Right lobe of liver (tissue), 6 donors: ENCODE data around the gene ARPP21. TPM values are rescaled to one million over a fixed set of nuclear protein-coding genes. Genes with fewer than 3 reads are reported as not detected.

ENCODE experiments used
- ATAC-seq, 4 donors: fragments of 200-7000 bp; cut with Tn5 transposase; one replicate each; pipeline ENCODE4 v1.9.1; 2020; ENCODE audit warnings: mild to moderate bottlenecking in 4 of 4, moderate library complexity in 4 of 4
- DNase-seq, 3 donors: peaks; one replicate each; pipeline ENCODE4 v3.0.0-alpha.2; 2020
- H3K27ac ChIP-seq, 3 donors: fragments of 200-600 bp; one replicate each; pipeline ENCODE4 v1.8.0; 2022
- H3K27me3 ChIP-seq, 2 donors: fragments of 200-600 bp; one replicate each; pipeline ENCODE4 v1.8.0; 2022
- H3K36me3 ChIP-seq, 4 donors: fragments of 200-600 bp; sonication (generic) in 1 of 4; one replicate each; pipeline versions ENCODE4 v1.5.1 to v1.8.0; 2017 to 2022; ENCODE audit warnings: control low read depth in 1 of 4
- H3K4me1 ChIP-seq, 4 donors: fragments of 200-600 bp; sonication (generic) in 1 of 4; one replicate each; pipeline versions ENCODE4 v1.5.1 to v1.8.0; 2017 to 2022; ENCODE audit warnings: control low read depth in 1 of 4
- H3K4me3 ChIP-seq, 3 donors: fragments of 200-600 bp; one replicate each; pipeline ENCODE4 v1.8.0; 2022
- H3K9me3 ChIP-seq, 4 donors: fragments of 200-600 bp; sonication (generic) in 1 of 4; one replicate each; pipeline versions ENCODE4 v1.5.1 to v1.8.0; 2017 to 2022; ENCODE audit warnings: control low read depth in 1 of 4
- CTCF ChIP-seq, 4 donors: fragments of 200-600 bp in 3 of 4; fragments of 450-650 bp in 1 of 4; IDR thresholded peaks; one replicate each; pipeline versions ENCODE4 v1.5.1 to v1.8.0; 2016 to 2022; ENCODE audit warnings: antibody characterized with exemption in 4 of 4, mild to moderate bottlenecking in 2 of 4
- POLR2A ChIP-seq: fragments of 450-650 bp; IDR thresholded peaks from one replicate; pipeline ENCODE4 v1.6.1; 2017; ENCODE audit warnings: antibody characterized with exemption, mild to moderate bottlenecking
- WGBS: methylation state at CpG from one replicate; pipeline ENCODE4 v1.1.6; 2018; ENCODE audit warnings: low coverage, low lambda C conversion rate; ENCODE audit not compliant: insufficient coverage; ENCODE audit errors: missing lambda C conversion rate; 5-methylcytosine and 5-hydroxymethylcytosine counted together
- intact Hi-C, 2 donors: fragments of 100-400 bp; cut with DNase I; formaldehyde crosslinking; loops; one replicate each; pipeline versions ENCODE4 v1.11.2 to v1.14.1; 2022
- total RNA-seq, 6 experiments: library from RNA; depleted of rRNA in 2 of 6; stranded (reverse); fragments of >200 nt in 2 of 6; fragmentation: NEBNext Ultra II Directional in 3 of 6; extraction: Animal tissue kit (Norgen Biotek cat#: 25700) in 3 of 6; gene quantifications; one replicate each; pipeline versions ENCODE4 v1.1.0 to v1.2.4, GENCODE V29; 2016 to 2023
- donor health status: DM: no; HTN: yes; CAD: no.
- donor health status: DM: no; HTN: no; CAD: no.
- donor health status: DM: no; HTN: no; CAD: no.
- donor health status: DM: no; HTN: yes; CAD: no.
- donor health status: DM: no; HTN: yes; CAD: no.

The ARPP21 gene
- total RNA-seq, 6 experiments from 2014 or later: 0.51 to 1.8 (median 0.92) TPM; not detected in 1

- Histone ChIP-seq H3K4me3 (no peak overlapping the region), H3K36me3 (no peaks in the 10 kb centered on the region), H3K4me1 (no peaks in the 10 kb centered on the region), H3K9me3 (no peaks in the 10 kb centered on the region), H3K27me3 (no peaks in the 10 kb centered on the region), H3K27ac (no peak overlapping the region)
- ATAC-seq (no peak), DNase-seq (no peak)
- TF ChIP-seq CTCF (IDR thresholded peaks at IDR 0.05) (no peak), POLR2A (no peak)
- intact Hi-C loops: no loop called here
- 68% methylated on average over 2 of the region's 2 CpGs for WGBS
Observed at GRCh38 chr3:35645189-35645588, 5.9 kb downstream of the ARPP21 start.

DNA sequence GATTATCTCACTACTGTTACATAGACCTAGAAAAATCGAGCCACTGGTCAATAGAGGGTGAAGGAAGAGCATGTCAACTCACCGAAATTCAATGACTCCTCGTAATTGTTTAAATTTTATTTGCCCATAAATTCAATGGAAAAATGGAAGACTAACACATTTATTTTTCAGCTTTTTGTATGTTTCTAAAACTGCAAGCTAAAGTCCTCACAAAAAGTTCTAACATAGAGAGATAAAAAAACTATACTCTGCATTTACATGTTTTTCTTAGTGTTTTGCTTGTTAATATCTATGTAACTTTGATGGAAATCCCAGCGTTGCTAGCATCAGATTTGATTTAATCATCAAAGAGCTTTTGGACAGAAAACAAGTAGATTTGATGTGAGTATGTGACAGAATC, 6.8 kb downstream of the ARPP21 start:
- Histone ChIP-seq H3K27ac (no peak overlapping the region), H3K4me3 (no peak overlapping the region), H3K4me1 (no peaks in the 10 kb centered on the region), H3K36me3 (no peaks in the 10 kb centered on the region), H3K9me3 (no peaks in the 10 kb centered on the region), H3K27me3 (no peaks in the 10 kb centered on the region)
- DNase-seq (no peak), ATAC-seq (no peak)
- intact Hi-C loops: no loop called here
- 69% methylated on average over 4 of the region's 4 CpGs for WGBS
- TF ChIP-seq POLR2A (no peak), CTCF (IDR thresholded peaks at IDR 0.05) (no peak)

DNA sequence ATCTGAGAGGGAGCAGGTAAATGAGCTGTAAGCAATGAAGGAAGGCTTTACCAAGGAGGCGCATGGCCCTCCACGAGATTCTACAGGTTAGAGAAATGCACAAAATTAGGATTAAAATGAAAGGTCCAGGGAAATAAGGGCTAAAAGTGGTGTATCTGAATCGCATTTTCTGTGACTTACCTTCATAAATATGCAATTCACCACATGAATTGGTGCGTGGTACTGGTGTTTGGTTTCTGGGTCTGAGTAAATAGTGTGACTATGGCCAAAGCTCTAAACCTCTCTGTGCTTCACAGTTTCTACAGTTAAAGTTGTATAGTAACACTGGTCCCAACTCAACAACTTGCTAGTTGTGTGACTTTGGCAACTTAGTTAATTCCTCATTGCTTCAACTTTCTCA, 8.1 kb downstream of the ARPP21 start:
- no peaks in the 10 kb centered on the region for H3K9me3 ChIP-seq
- no peaks in the 10 kb centered on the region for H3K27me3 ChIP-seq
- H3K36me3 ChIP-seq: no peaks in the 10 kb centered on the region
- WGBS: 91% methylated on average over 4 of the region's 4 CpGs
- H3K27ac ChIP-seq: no peak overlapping the region
- no peak overlapping the region for H3K4me3 ChIP-seq
- TF ChIP-seq CTCF (IDR thresholded peaks at IDR 0.05) (no peak), POLR2A (no peak)
- DNase-seq (no peak), ATAC-seq (no peak)
- intact Hi-C loops: no loop called here
- no peaks in the 10 kb centered on the region for H3K4me1 ChIP-seq

DNA sequence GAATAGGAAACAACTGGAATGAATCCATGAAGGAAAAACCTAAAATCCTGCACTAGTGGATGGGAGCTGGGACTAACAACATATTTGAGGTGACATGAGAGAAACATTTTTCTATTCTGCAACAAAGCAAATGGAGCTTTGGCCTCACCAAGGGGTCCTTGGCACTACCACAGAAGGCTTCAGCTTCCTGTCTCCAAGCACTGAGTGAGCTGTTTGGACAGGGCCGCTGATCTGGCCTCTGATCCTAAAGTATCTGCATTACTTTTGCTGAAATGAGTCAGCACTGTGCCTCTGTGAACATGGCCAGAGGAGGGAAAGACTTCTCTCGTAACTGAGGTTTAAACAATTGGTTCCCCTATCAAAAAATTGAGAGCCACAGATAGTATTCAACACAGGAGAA, 9.0 kb downstream of the ARPP21 start:
- DNase-seq (no peak), ATAC-seq (no peak)
- H3K27ac ChIP-seq: no peak overlapping the region
- no peaks in the 10 kb centered on the region for H3K36me3 ChIP-seq
- no peaks in the 10 kb centered on the region for H3K9me3 ChIP-seq
- intact Hi-C loops: no loop called here
- 40% methylated on average over 2 of the region's 2 CpGs for WGBS
- H3K4me1 ChIP-seq: no peaks in the 10 kb centered on the region
- no peak overlapping the region for H3K4me3 ChIP-seq
- no peak for TF ChIP-seq CTCF (IDR thresholded peaks at IDR 0.05)
- TF ChIP-seq POLR2A: no peak
- H3K27me3 ChIP-seq: no peaks in the 10 kb centered on the region

GRCh38 chr3:35649405-35649804, 10.1 kb downstream of the ARPP21 start:
- intact Hi-C loops: no loop called here
- 63% methylated on average over 2 of the region's 2 CpGs for WGBS
- DNase-seq (no peak), ATAC-seq (no peak)
- no peaks in the 10 kb centered on the region for H3K9me3 ChIP-seq
- H3K4me1 ChIP-seq: no peaks in the 10 kb centered on the region
- H3K27me3 ChIP-seq: no peaks in the 10 kb centered on the region
- no peaks in the 10 kb centered on the region for H3K36me3 ChIP-seq
- TF ChIP-seq CTCF (IDR thresholded peaks at IDR 0.05) (no peak), POLR2A (no peak)
- H3K4me3 ChIP-seq: no peak overlapping the region
- no peak overlapping the region for H3K27ac ChIP-seq
